GM10847 (cell line): Measurements from ENCODE around the gene KRTAP5-1.

Experiments
- POLR2A ChIP-seq: IDR thresholded peaks from 2 replicates; pipeline ENCODE4 v1.6.1; 2011; ENCODE audit not compliant: insufficient read length; ENCODE audit errors: extremely low read depth

Gene KRTAP5-1

GRCh38 chr11:1538153-1538552 lies 46.9 kb downstream of the KRTAP5-1 start:
- TF ChIP-seq POLR2A, result no peak

DNA sequence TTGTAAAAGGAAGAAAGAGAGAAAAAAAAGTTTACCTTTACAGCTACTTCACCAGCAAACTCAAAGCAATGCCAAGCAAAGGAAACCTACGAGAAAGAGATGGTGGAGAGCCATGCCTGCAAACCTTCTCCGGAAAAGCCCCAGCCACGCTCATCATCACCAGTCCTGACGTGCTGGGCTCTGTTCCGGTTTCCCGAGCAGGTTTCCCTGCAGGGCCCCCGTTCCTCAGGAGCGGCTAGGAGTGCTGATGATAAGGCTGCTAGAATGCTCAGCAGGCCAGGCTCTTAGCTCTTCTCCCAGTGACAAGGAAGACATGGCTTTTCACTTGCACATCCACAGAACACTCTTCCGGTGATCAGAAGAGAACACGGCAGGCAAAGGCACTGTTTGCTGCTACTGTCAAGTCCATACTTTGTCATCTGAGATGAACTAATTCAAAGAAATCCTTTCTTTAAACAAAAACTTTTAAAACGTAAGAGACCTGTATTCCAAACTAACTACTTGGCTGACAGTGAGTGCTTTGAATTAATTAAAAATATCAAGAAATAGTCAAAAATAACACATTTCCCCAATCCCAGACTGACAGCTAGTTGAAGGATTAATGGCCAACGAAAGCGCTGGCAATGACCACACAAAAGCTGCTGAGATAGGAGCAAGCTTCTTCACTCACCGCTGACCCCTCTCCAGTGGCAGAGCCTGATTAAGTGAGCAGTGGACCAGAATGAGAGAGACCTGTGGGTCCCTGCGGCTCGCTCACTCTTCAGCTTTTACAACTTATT lies 48.8 kb downstream of the KRTAP5-1 start:
- no peak for TF ChIP-seq POLR2A

- TF ChIP-seq POLR2A, result no peak
Observed at GRCh38 chr11:1534682-1535081, 50.4 kb downstream of the KRTAP5-1 start.
